ENCODE results near the gene OR9Q1.

OR9Q1 gene

DNA sequence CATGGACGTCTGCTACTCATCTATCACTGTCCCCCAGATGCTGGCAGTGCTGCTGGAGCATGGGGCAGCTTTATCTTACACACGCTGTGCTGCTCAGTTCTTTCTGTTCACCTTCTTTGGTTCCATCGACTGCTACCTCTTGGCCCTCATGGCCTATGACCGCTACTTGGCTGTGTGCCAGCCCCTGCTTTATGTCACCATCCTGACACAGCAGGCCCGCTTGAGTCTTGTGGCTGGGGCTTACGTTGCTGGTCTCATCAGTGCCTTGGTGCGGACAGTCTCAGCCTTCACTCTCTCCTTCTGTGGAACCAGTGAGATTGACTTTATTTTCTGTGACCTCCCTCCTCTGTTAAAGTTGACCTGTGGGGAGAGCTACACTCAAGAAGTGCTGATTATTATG is 156.0 kb downstream of the OR9Q1 start:
- ChIA-PET CTCF (no interaction called here), POLR2A (no interaction called here)
- TF ChIP-seq BHLHE40 (IDR thresholded peaks at IDR 0.05; ENCODE audit: borderline replicate concordance) = no peak
- TF ChIP-seq LEF1 (IDR thresholded peaks at IDR 0.05; ENCODE audit: borderline replicate concordance) = no peak
- TF ChIP-seq FOXM1 (IDR thresholded peaks at IDR 0.05; ENCODE audit: borderline replicate concordance) = no peak
- TF ChIP-seq CTBP1 (IDR thresholded peaks at IDR 0.05; ENCODE audit: borderline replicate concordance) = no peak
- TF ChIP-seq FOXK2 (IDR thresholded peaks at IDR 0.05) = no peak
- TF ChIP-seq FOXA1 (IDR thresholded peaks at IDR 0.05) = no peak
- TF ChIP-seq SUZ12 (IDR thresholded peaks at IDR 0.05) = no peak
- no peak for TF ChIP-seq L3MBTL2 (conservative IDR thresholded peaks at IDR 0.05)
- no peak for TF ChIP-seq NFRKB (IDR thresholded peaks at IDR 0.05)
- TF ChIP-seq ZNF384 (IDR thresholded peaks at IDR 0.05) = no peak
- no peak for TF ChIP-seq TARDBP (IDR thresholded peaks at IDR 0.05)
- no peak for TF ChIP-seq ELF4 (IDR thresholded peaks at IDR 0.05)
- TF ChIP-seq, protein P1, sequence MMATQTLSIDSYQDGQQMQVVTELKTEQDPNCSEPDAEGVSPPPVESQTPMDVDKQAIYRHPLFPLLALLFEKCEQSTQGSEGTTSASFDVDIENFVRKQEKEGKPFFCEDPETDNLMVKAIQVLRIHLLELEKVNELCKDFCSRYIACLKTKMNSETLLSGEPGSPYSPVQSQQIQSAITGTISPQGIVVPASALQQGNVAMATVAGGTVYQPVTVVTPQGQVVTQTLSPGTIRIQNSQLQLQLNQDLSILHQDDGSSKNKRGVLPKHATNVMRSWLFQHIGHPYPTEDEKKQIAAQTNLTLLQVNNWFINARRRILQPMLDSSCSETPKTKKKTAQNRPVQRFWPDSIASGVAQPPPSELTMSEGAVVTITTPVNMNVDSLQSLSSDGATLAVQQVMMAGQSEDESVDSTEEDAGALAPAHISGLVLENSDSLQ (IDR thresholded peaks at IDR 0.05) = no peak
- TF ChIP-seq SP1 (IDR thresholded peaks at IDR 0.05) = no peak
- TF ChIP-seq HDGF (IDR thresholded peaks at IDR 0.05; ENCODE audit: borderline replicate concordance) = no peak
- DNase-seq (ENCODE audit: extremely low spot score) = no peak

DNA sequence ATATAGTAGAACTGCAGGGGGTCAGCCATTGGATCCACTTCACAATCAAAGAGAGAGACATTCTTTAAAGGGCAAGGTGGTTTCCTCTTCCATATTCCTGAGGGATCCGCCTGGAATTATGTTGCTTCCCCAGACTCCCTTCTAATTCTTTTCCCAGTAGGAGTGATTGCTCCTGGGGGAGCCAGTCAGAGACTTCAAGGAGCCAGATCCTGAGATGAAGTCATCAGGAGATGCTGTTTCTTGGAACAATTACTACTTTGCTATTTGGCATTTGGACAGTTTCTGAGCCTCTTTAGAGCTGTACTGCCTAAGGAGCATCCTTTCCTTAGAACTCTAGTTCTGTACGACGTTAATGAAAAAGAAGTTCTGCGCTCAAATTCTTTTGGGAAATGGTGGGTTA is 163.3 kb downstream of the OR9Q1 start:
- no peak for TF ChIP-seq TARDBP (IDR thresholded peaks at IDR 0.05)
- no peak for TF ChIP-seq NFRKB (IDR thresholded peaks at IDR 0.05)
- no peak for TF ChIP-seq SP1 (IDR thresholded peaks at IDR 0.05)
- no peak for TF ChIP-seq BHLHE40 (IDR thresholded peaks at IDR 0.05; ENCODE audit: borderline replicate concordance)
- TF ChIP-seq ARNT (IDR thresholded peaks at IDR 0.05) = no peak
- TF ChIP-seq CTBP1 (IDR thresholded peaks at IDR 0.05; ENCODE audit: borderline replicate concordance) = no peak
- TF ChIP-seq SUZ12 (IDR thresholded peaks at IDR 0.05) = no peak
- no peak for TF ChIP-seq ELF4 (IDR thresholded peaks at IDR 0.05)
- TF ChIP-seq, protein P1 (IDR thresholded peaks at IDR 0.05) = no peak
- no peak for TF ChIP-seq ZNF384 (IDR thresholded peaks at IDR 0.05)
- no peak for TF ChIP-seq FOXA1 (IDR thresholded peaks at IDR 0.05)
- no peak for DNase-seq (ENCODE audit: extremely low spot score)
- CTCF ChIA-PET = no interaction called here
- POLR2A ChIA-PET = no interaction called here

DNA sequence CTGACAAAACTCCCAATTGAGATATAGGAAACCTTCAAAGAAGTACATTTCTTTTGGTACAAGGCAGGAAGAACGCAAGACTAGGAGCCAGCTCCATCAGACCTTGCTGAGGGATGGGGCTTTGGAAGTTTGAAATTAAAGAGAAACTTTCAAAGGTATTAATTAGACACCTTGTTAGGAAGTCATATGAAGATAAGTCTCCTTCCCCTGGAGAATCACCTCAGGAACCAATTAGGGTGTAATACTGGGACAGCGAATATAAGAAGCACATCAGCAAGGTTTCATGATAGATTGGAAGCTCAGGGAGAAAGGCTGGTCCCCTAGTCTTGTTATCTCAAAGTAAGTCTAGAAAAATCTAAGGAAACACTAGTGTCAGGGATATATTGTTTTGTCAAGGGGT is 165.1 kb downstream of the OR9Q1 start, which contains the start of gene OR9Q2:
OR9Q2 (plus strand) TSS at position 301 of the 400 bp plus-strand sequence. CDS start 1,421 bp downstream, outside the sequence.
- TF ChIP-seq ELF4 (IDR thresholded peaks at IDR 0.05) (no peak), FOXA1 (IDR thresholded peaks at IDR 0.05) (no peak)
- no peak for DNase-seq (ENCODE audit: extremely low spot score)
- CTCF ChIA-PET = no interaction called here
- POLR2A ChIA-PET = no interaction called here

DNA sequence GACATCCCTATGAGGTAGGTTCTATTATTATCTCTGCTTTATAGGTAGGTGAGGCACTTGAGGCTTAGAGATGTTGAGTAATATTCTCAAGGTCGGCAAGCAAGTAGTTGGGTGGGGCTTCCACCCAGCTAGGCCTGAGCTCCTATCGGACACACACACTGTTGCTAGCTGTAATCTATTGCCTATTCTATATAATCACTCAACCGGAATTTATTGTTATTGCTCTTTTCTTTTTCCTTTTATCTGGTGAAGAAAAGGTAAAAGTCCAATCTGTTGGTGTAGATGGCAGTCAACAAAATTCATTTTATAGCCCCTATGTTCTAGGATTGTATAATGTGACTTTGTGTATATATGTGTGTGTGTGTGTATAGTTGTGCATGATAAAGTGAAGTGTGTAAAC is 168.5 kb downstream of the OR9Q1 start:
- ChIA-PET CTCF (no interaction called here), POLR2A (no interaction called here)
- no peak for DNase-seq (ENCODE audit: extremely low spot score)
- TF ChIP-seq NFRKB (IDR thresholded peaks at IDR 0.05) = no peak
- TF ChIP-seq BHLHE40 (IDR thresholded peaks at IDR 0.05; ENCODE audit: borderline replicate concordance) = no peak
- TF ChIP-seq ZNF384 (IDR thresholded peaks at IDR 0.05) = no peak
- no peak for TF ChIP-seq ELF4 (IDR thresholded peaks at IDR 0.05)
- TF ChIP-seq, protein P1 (IDR thresholded peaks at IDR 0.05) = no peak
- TF ChIP-seq SUZ12 (IDR thresholded peaks at IDR 0.05) = no peak
- no peak for TF ChIP-seq SP1 (IDR thresholded peaks at IDR 0.05)

DNA sequence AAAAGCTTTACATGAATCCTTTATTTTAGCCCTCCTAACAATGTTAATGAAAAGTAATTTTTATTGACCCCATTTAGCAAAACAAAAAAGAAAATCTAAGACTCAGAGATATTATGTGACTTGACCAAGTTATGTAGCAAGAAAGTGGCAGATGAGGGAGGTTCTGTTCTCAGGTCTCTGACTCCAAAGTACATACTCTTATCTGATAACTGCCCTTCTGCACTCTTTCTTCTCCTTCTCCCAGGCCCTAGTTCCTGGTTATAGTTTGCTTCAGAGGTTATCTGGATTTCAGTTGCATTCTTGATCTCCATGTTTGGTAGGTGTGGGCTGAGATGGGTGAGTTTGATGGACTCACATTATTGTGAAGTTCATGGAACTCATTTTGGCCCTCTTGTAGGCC is 169.7 kb downstream of the OR9Q1 start:
- TF ChIP-seq TARDBP (IDR thresholded peaks at IDR 0.05) = no peak
- TF ChIP-seq, protein P1 (IDR thresholded peaks at IDR 0.05) = no peak
- no peak for TF ChIP-seq L3MBTL2 (conservative IDR thresholded peaks at IDR 0.05)
- TF ChIP-seq SUZ12 (IDR thresholded peaks at IDR 0.05) = no peak
- TF ChIP-seq SP1 (IDR thresholded peaks at IDR 0.05) = no peak
- TF ChIP-seq NFRKB (IDR thresholded peaks at IDR 0.05) = no peak
- no peak for TF ChIP-seq ARNT (IDR thresholded peaks at IDR 0.05)
- no peak for TF ChIP-seq LEF1 (IDR thresholded peaks at IDR 0.05; ENCODE audit: borderline replicate concordance)
- no peak for TF ChIP-seq BHLHE40 (IDR thresholded peaks at IDR 0.05; ENCODE audit: borderline replicate concordance)
- TF ChIP-seq ZNF384 (IDR thresholded peaks at IDR 0.05) = no peak
- TF ChIP-seq FOXA1 (IDR thresholded peaks at IDR 0.05) = no peak
- TF ChIP-seq FOXM1 (IDR thresholded peaks at IDR 0.05; ENCODE audit: borderline replicate concordance) = no peak
- no peak for TF ChIP-seq HDGF (IDR thresholded peaks at IDR 0.05; ENCODE audit: borderline replicate concordance)
- TF ChIP-seq CTBP1 (IDR thresholded peaks at IDR 0.05; ENCODE audit: borderline replicate concordance) = no peak
- TF ChIP-seq FOXK2 (IDR thresholded peaks at IDR 0.05) = no peak
- ChIA-PET POLR2A (no interaction called here), CTCF (no interaction called here)
- no peak for DNase-seq (ENCODE audit: extremely low spot score)

DNA sequence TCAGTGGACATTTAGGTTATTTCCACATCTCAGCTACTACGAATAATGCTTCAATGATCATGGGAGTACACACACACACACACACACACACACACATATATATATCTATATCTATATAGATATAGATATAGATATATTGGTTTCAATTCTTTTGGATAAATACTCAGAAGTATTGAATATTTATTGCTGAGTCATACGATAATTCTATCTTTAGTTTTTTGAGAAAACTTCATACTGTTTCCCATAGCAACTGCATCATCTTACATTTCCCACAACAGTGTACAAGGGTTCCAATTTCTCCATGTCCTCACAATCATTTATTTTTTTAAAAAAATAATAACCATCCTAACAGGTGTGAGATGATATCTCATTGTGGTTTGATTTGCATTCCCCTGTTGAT is 172.3 kb downstream of the OR9Q1 start:
- CTCF ChIA-PET = no interaction called here
- POLR2A ChIA-PET = no interaction called here

More for the DNA sequence above, 172.3 kb downstream of the OR9Q1 start:
- DNase-seq (ENCODE audit: extremely low spot score) = no peak
- TF ChIP-seq ELF4 (IDR thresholded peaks at IDR 0.05) (no peak), HDGF (IDR thresholded peaks at IDR 0.05; ENCODE audit: borderline replicate concordance) (no peak), FOXK2 (IDR thresholded peaks at IDR 0.05) (no peak), LEF1 (IDR thresholded peaks at IDR 0.05; ENCODE audit: borderline replicate concordance) (no peak), ZNF384 (IDR thresholded peaks at IDR 0.05) (no peak), TARDBP (IDR thresholded peaks at IDR 0.05) (no peak), CTBP1 (IDR thresholded peaks at IDR 0.05; ENCODE audit: borderline replicate concordance) (no peak), FOXA1 (IDR thresholded peaks at IDR 0.05) (no peak), BHLHE40 (IDR thresholded peaks at IDR 0.05; ENCODE audit: borderline replicate concordance) (no peak), L3MBTL2 (conservative IDR thresholded peaks at IDR 0.05) (no peak)
- TF ChIP-seq, protein P1 (IDR thresholded peaks at IDR 0.05) = no peak

Measured in HEK293T (cell line).